GM12801 (cell line): Measurements from ENCODE around the gene DNAH17.

Experiments
- CTCF ChIP-seq: IDR thresholded peaks from one replicate; pipeline ENCODE4 v1.5.1; 2011; ENCODE audit warnings: control low read depth; ENCODE audit not compliant: insufficient read length; ENCODE audit errors: extremely low read depth

The DNAH17 gene

GRCh38 chr17:78577296-78577695, at the start of gene DNAH17:
Gene DNAH17, minus strand, starts transcription at chr17:78577396. Its CDS starts 2,339 bp downstream, at chr17:78575057.
- TF ChIP-seq CTCF, result no peak

- TF ChIP-seq CTCF, result no peak
These were observed 47.3 kb upstream of the DNAH17 start for GRCh38 chr17:78624324-78625151.

GRCh38 chr17:78623541-78623940, 46.3 kb upstream of the DNAH17 start:
- TF ChIP-seq CTCF, result no peak

GRCh38 chr17:78622491-78623265, 45.5 kb upstream of the DNAH17 start:
- no peak for TF ChIP-seq CTCF

GRCh38 chr17:78621720-78622490, 44.7 kb upstream of the DNAH17 start:
- TF ChIP-seq CTCF, result no peak

GRCh38 chr17:78620099-78620498, 42.9 kb upstream of the DNAH17 start:
- no peak for TF ChIP-seq CTCF

GRCh38 chr17:78619334-78619733, 42.1 kb upstream of the DNAH17 start:
- no peak for TF ChIP-seq CTCF
